AG08395 (cell line): ENCODE results near the gene GAL3ST1.
"Not testable (repeated sequence)": the region's sequence is repeated elsewhere in the genome, so short reads cannot be mapped to it uniquely, and the experiment has no call there.

Experiments
- DNase-seq: peaks from one replicate; pipeline ENCODE4 v3.0.0; 2012; ENCODE audit warnings: mixed read lengths, low spot score

GAL3ST1 gene, protein sequence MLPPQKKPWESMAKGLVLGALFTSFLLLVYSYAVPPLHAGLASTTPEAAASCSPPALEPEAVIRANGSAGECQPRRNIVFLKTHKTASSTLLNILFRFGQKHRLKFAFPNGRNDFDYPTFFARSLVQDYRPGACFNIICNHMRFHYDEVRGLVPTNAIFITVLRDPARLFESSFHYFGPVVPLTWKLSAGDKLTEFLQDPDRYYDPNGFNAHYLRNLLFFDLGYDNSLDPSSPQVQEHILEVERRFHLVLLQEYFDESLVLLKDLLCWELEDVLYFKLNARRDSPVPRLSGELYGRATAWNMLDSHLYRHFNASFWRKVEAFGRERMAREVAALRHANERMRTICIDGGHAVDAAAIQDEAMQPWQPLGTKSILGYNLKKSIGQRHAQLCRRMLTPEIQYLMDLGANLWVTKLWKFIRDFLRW

DNA sequence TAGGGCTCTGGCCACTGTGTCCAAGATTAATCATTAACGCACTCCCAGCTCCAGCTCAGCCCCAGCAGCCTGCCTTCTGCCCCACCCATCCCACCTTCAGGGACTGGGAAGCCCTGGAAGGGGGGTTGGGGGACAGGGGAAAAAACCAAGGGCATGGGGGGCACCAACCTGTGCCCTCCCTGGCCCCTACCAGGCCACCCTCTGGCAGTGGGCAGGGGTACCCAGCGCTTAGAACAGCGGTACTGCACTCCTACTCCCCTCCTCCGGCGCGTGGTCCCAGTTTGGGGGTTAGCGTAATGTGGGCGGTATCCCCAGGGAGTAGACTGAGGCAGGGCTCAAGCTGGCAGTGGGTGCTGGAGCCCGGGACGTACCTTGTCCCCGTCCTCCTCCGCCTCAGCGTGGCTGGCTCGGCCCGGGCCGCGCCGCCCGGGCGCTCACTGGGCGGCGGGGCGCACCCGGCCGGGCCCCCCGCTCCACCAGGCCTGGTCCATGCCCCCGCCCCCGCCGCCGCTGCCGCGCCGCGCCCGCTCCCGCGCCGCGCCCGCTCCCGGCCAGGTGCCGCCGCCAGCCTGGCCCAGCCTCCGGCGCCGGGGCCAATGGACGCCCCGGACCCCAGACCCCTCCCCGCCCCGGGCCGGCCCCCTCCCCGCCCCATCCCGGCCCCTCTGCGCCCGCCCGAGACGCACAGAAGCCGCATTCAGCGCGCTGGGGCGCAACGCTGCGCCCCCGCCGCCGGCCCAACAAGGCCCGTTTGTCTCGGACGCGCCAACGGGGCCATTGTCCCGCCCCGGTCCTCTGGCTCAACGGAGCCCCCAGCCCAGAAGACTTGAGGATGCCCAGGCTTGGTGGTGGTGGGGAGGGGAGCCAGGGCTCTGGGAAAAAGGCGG is at the start of gene GAL3ST1:
TSS of gene GAL3ST1 (minus strand) at position 571 of the 887 bp plus-strand sequence. CDS start 17,273 bp downstream, outside the sequence.
- no peak for DNase-seq

DNA sequence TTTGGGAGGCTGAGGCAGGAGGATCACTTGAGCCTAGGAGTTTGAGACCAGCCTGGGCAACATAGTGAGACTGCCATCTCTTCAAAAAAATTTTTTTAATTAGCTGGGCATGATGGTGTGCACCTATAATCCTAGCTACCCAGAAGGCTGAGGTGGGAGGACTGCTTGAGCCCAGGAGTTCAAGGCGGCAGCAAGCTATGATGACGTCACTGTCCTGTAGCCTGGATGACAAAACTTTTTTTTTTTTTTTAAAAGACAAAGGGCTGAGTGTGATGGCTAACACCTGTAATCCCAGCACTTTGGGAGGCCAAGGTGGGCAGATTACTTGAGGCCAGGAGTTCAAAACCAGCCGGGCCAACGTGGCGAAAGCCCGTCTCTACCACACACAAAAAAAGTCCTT is 45.4 kb upstream of the GAL3ST1 start:
- DNase-seq: not testable (repeated sequence)

DNA sequence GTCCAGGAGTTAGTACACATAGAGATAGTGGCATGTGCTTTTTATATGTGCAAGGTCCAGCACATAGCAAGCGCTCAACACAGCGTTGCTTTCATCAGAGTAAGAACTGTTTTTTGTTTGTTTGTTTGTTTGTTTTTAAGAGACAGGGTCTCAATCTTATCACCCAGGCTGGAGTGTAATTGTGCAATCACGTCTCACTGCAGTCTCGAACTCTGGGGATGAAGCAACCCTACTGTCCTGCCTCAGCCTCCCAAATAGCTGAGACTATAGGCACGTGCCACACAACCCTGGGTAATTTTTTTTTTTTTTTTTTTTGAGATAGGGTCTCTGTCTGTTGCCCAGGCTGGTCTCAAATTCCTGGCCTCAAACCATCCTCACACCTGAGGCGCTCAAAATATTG is 43.4 kb upstream of the GAL3ST1 start:
- no peak for DNase-seq

DNA sequence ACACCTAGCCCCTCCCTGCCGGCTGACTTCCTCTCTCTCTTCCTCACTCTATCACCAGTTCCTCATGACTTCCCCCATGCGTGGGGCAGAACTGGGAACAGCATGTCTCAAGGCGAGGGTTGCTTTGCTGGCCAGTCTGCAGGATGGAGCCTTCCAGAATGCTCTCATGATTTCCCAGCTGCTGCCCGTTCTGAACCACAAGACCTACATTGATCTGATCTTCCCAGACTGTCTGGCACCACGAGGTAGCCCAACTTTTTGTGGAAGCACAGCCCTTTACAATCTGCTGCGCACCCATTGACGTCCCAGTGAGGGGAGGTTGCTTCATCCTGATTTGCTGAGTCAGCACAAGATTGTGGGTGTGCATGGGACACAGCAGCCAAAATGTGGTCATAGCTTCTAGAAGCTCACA is 41.1 kb upstream of the GAL3ST1 start:
- DNase-seq: peak; percentile 1

DNA sequence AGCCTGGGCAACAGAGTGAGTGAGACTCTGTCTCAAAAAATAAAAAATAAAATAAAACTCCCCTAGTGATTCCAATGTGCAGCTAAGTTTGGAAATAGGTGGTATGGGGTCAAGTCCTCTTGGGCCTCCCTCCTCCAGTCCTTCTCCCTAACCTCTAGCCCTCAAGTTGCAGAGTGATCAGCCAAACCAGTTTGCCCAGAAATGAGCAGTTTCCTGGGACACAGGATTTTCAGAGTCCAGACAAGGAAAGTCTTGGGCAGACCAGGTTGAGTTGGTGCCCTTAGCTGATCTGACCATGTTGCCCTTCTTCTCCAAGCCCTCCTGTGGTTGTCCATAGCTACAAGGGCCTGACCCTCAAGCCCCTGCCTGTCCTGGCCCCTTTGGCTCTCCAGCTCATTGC is 40.4 kb upstream of the GAL3ST1 start:
- DNase-seq: no peak

DNA sequence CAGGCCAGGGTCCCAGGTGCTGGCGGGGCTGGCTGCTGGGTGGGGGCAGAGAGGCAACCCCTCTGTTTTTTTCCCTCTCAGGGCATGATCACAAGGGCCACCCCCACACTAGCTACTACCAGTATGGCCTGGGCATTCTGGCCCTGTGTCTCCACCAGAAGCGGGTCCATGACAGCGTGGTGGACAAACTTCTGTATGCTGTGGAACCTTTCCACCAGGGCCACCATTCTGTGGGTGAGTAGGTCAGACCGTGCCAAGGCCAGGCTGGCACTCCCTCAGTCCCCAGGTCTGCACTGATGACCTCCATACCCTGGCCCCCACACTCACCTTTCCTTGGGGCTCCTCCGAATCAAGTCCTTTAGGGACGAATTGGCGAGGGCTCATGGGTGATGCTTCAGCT is 39.8 kb upstream of the GAL3ST1 start:
- no peak for DNase-seq

DNA sequence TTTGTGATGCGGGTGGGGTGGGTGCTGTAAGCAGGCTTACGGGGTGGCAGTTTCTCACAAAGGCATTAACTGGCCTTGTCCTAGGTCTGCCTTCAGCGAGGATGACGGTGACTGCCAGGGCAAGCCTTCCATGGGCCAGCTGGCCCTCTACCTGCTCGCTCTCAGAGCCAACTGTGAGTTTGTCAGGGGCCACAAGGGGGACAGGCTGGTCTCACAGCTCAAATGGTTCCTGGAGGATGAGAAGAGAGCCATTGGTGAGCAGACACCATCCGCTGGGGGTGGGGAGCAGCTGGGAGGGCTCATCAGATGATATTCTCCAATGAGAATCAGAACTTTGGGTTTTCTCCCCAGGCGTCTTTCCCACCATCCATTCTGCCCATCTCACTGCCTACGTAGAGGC is 38.3 kb upstream of the GAL3ST1 start:
- DNase-seq: no peak

DNA sequence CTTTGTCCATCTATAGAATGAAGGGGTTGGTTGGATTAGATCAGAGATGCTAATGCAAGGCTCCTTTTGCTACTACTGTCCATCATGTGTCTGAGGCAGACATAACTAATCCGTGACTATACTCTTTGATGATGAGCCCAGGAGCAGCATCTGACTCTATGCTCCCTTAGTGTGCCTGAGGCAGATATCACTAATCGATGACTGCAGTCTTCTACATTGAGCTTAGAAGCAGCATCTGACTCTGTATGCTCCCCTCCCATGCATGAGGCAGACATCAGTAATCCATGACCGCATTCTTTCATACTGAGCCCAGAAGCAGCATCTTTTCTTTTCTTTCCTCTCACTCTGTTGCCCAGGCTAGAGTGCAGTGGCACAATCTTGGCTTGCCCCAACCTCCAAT is 36.7 kb upstream of the GAL3ST1 start:
- no peak for DNase-seq

DNA sequence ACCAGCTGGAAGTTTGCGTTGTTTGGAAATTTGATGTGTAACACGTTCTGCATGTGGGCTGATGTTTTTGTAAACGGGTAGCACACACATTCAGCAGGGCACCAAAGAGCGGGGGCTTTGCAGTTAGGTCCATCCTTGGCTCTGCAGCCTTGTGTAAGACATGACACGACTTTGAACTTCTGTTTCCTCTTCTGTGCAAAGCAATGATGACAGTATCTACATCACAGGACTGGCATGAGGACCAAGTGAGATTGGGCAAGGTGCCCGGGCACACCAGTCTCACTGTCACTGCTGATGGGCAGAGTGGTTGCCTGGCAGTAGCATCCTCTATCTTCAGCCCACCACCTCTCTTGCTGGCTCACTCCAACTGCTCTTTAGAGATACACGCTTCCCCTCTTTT is 35.8 kb upstream of the GAL3ST1 start:
- no peak for DNase-seq

DNA sequence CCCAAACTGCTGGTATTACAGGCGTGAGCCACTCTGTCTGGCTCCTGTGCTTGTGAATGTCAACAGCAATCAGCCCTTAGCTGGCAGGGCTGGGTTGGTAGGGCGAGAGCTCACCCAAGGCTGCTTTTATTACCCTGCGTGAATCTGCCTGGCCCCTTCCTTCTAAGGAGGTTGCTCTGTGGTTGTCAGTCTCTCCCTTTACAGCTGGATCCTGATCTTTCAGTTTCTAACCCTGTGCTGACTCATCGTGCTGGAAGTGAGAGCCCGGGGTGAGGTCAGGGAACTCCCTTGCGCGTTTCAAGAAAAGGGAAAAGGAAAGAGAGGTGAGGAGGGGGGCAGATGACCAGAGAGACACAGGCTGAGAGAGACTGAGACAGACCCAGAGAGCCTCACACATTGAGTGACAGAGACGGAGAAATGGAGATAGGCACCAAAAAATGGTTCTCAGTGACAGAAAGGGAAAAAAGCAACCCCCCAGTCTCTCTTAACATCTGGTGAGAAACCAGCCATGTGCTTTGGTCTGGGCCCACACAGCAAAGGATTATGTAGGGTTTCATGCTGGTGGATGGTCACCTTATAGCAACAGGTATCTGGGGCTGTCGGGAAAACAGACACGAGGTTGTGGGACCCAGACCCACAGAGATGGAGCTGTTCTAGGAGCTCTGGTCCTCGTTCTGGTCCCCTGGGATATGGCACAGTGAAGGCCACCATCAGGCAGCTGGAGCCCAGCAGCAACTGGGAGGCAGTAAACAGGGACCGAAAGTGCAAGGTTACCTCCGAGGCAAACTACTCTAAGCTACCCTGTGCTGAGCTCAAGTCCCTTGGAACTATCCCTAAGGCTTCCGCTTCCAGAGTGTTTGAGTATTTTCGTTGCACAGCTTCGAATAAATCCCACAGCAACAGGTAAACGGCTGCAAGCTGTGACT is 35.1 kb upstream of the GAL3ST1 start:
- DNase-seq: peak; percentile 94

DNA sequence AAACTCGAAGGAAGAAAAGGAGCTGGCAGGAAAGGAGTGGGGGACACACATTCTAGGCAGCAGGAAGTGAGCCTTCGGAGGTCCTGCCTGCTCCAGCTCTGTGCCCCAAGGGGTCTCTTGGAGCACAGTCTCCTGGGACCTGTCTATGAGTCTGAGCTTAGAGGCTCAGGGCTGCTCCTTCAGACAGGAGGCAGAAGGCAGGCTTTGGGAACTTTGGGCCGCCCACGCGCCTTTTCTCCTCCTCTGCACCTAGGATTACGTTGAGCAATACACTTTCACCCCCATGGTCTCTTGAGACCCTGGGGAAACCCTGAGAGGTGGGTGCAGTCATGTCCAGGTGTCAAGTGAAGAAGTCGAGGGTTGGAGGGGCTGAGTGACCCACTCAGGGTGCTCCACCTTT is 33.5 kb upstream of the GAL3ST1 start:
- DNase-seq: no peak

DNA sequence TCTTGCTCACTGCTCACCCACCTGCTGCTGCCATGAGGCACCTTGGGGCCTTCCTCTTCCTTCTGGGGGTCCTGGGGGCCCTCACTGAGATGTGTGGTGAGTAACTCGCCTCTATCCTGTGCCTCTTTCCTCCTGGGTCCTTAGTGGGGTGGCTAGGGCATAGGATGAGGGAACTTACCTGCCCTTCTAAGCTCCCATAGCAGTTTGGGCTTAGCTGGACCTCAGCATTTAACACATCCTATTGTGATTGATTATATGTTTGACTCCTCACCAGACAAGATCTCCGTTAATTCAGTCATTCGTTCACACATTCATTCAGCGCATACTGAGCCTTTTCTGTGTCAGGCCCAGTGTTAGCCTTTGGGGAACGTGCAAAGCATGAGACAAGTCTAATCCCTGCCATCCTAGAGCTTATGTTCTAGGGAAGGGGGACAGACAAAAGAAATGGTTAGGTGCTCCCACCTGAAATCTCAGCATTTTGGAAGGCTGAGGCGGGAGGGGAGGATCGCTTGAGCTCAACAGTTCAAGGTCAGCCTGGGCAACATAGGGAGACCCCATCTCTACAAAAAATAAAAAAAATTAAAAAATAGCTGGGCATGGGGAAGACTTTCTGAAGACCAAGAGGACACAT is 33.0 kb upstream of the GAL3ST1 start:
- no peak for DNase-seq

DNA sequence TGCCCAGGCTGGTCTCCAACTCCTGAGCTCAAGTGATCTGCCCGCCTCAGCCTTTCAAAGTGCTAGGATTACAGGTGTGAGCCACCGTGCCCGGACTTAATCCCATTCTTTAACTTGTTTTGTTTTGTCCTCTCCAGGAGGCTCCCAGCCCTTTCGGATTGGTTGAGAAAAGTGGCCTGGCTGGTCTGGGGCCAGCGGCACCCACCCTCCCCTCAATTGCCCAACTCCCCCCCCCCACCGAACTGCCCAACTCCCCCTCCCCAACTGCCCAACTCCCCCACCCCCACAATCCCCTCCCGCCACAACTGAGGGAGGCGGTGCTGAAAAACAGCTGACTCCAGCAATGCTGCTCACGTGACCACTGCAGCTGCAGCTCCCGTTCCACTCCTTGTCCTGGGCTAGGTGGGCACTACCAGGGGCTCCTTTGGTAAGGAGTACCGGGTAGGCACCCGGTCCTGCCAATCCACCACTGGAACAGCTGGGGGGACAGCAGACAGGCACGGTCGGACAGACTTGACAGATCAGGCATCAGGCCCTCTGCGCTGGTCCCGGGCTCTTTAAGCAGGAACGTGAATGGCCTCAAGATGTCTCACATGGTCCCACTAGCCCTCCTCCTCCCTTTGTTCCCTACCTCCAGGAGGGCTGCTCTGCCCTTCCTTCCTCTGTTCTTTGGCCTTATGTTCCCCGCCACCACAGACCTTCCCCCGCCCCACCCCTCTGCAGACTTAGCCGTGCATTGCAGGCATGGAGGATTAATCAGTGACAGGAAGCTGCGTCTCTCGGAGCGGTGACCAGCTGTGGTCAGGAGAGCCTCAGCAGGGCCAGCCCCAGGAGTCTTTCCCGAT is 32.2 kb upstream of the GAL3ST1 start, which contains the start of gene TCN2:
TSS of gene TCN2 (plus strand) at position 720 of the 845 bp plus-strand sequence. CDS start 158 bp downstream, outside the sequence.
- peak; percentile 80 for DNase-seq

DNA sequence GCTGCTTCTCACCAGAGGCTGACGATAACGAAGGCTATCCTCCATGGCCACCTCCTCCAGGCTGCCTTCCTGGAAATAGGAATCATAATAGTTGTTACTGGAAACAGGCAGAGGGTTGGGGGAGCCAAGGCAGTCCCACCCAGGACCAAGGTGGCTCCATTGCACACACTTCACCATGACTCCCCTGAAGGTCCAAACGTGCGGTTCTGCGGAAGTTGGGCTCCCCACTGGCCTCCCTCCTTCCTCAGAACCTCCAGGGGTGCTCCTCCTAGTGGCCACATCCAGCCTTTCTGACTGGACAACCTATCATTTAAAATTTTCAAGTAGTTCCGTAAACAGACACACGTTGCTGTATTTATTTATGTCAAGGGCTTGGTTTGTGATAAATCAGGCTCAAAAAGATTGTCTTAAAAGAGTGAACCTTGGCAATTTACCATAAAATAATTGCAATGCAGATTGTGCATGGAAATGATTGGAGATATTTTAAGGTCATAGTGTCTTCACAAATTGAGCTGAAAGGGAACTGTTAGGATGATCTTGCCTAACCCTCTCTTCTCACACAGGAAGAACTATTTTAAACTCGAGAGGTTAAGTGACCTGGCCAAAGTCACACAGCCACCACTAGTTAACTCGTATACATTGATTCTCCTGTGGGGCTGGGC is 31.1 kb upstream of the GAL3ST1 start:
- peak; percentile 58 for DNase-seq

DNA sequence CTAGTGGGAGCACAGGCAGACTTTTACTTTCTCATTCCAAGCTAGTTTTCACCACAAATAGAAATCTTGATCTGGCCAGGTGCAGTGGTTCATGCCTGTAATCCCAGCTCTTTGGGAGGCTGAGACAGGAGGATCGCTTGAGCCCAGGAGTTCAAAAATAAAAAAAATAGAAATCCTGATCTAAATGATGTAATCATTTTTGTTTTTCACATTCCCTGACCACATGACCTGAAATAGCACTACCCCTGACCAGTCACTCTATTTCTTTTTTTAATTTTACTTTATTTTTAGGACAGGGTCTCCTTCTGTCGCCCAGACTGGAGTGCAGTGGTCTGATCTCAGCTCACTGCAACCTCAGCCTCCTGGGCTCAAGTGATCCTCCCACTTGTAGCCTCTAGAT is 30.3 kb upstream of the GAL3ST1 start:
- no peak for DNase-seq

DNA sequence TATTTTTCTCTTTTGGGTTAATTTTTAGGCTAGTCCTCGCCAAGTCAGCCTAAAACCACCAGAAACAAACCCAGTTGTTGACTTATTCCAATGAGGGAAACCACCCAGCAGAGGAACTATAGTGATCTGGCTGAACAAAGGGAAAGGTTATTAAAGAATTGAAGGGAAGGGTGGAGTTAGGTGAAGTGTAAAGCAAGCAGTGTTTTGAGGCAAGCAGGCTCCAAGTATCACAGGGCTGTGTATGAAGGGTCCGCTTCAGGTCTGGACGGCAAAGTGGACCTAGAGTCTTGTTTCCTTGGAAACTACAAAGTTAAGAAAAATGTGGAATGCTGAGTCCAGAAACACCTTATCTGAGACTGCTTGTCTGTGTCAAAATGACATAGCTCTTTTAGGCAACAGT is 29.3 kb upstream of the GAL3ST1 start:
- no peak for DNase-seq

DNA sequence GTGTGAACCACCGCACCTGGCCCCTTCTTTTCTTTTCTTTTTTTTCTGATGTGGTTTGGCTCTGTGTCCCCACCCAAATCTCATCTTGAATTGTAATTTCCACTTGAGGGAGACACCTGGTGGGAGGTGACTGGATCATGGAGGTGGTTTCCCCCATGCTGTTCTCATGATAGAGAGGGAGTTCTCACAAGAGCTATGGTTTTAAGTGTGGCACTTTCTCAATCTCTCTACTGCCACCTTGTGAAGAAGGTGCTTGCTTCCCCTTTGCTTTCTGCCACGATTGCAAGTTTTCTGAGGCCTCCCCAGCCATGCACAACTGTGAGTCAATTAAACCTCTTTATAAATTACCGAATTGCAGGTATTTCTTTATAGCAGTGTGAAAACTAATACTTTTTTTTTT is 27.6 kb upstream of the GAL3ST1 start:
- no peak for DNase-seq

DNA sequence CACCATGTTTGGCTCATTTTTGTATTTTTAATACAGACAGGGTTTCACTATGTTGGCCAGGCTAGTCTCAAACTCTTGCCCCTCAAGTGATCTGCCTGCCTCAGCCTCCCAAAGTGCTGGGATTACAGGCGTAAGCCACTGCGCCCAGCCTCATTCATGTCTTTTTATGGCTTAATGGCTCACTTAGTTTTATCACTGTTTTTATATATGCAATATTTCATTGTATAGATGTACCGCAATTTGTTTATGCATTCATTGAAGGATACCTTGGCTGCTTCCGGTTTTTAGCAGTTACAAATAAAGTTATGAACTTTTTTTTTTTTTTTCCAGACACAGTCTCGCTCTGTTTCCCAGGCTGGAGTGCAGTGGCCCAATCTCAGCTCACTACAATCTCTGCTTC is 27.0 kb upstream of the GAL3ST1 start:
- DNase-seq: no peak

DNA sequence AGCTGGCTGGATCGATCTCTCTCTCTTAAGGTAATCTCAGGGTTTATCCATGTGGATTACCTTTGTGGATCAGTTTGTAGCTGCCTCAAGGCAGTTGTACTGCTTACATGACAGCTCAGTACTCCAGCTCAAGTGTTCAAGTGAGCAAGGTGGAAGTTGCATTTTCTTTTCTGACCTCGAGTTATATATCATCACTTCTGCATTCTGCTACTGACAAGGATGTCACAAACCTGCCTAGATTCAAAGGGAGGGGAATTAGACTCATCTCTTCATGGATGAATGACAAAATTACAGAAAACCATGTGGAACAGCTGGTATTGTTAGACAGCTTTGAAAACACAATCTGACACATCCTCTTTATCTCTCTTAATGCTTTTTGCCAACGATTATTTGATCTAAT is 26.5 kb upstream of the GAL3ST1 start:
- DNase-seq: no peak

DNA sequence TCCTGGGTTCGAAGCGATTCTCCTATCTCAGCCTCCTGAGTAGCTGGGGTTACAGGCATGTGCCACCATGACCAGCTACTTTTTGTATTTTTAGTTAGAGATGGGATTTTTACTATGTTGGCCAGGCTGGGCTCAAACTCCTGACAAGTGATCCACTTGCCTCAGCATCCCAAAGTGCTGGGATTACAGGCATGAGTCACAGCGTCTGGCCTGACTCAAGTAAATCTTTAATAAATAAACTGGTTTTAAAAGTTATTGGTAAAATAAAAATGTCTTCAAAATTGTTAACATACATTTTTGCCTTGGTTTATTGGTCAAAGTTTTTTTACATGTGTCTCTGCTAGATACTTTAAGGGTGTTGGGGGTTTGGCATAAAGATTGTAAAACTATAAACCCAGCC is 24.5 kb upstream of the GAL3ST1 start:
- no peak for DNase-seq
